Activated B cell treated with CpG ODN at 0.5 μM for 24 hours (primary cell): ENCODE measurements around the gene KRT77. TPM values are rescaled to one million over a fixed set of nuclear protein-coding genes. Genes with fewer than 3 reads are reported as not detected.

Source experiments
- ATAC-seq: fragments of 200-7000 bp; cut with Tn5 transposase; one replicate; pipeline ENCODE4 v1.10.0; 2021; ENCODE audit warnings: low read depth, mild to moderate bottlenecking, moderate library complexity
- CTCF ChIA-PET: fragments of 350-600 bp; sonication (Branson Sonifier 250); formaldehyde crosslinking; loops from one replicate; lab custom pipeline; 2021; ENCODE audit warnings: antibody characterized with exemption; lab: Charles Lee
- POLR2A ChIA-PET: fragments of 350-600 bp; sonication (Branson Sonifier 250); formaldehyde crosslinking; loops from one replicate; lab custom pipeline; 2021; ENCODE audit warnings: antibody characterized with exemption; lab: Charles Lee
- DNase-seq: peaks from one replicate; pipeline ENCODE4 v3.0.0; 2022
- H3K27ac Mint-ChIP-seq: one replicate; pipeline ENCODE4 v1.8.0; 2020; ENCODE audit warnings: mixed read lengths
- H3K27me3 Mint-ChIP-seq: one replicate; pipeline ENCODE4 v1.8.0; 2021; ENCODE audit warnings: mixed read lengths
- H3K36me3 Mint-ChIP-seq: one replicate; pipeline ENCODE4 v1.8.0; 2021; ENCODE audit warnings: low read depth, mixed read lengths
- H3K4me1 Mint-ChIP-seq: one replicate; pipeline ENCODE4 v1.8.0; 2021; ENCODE audit warnings: mixed read lengths
- H3K4me3 Mint-ChIP-seq: one replicate; pipeline ENCODE4 v1.8.0; 2020; ENCODE audit warnings: mild to moderate bottlenecking, mixed read lengths
- H3K9me3 Mint-ChIP-seq: one replicate; pipeline ENCODE4 v1.8.0; 2020; ENCODE audit warnings: mixed read lengths
- CTCF ChIP-seq: fragments of 200-600 bp; IDR thresholded peaks from one replicate; pipeline ENCODE4 v1.8.0; 2022; ENCODE audit warnings: antibody characterized with exemption, mild to moderate bottlenecking
- intact Hi-C: fragments of 100-400 bp; cut with micrococcal nuclease; formaldehyde crosslinking; loops from one replicate; pipeline ENCODE4 v1.15.1; 2024
- total RNA-seq: library from RNA; stranded (reverse); gene quantifications from 2 replicates; pipeline ENCODE4 v1.2.3, GENCODE V29; 2022

Gene KRT77
- total RNA-seq, 1 donor from 2014 or later, result not detected

GRCh38 chr12:52699960-52700359, 3.4 kb downstream of the KRT77 start:
- TF ChIP-seq CTCF, result no peak
- ATAC-seq (no peak), DNase-seq (no peak)
- H3K36me3 Mint-ChIP-seq, result no peaks in the 10 kb centered on the region
- POLR2A ChIA-PET, result no interaction called here
- no peaks in the 10 kb centered on the region for H3K9me3 Mint-ChIP-seq
- peaks cover 24% of the 10 kb centered on the region for H3K27me3 Mint-ChIP-seq
- H3K4me1 Mint-ChIP-seq, result no peaks in the 10 kb centered on the region
- intact Hi-C loops, result no loop called here
- H3K27ac Mint-ChIP-seq, result no peak overlapping the region
- H3K4me3 Mint-ChIP-seq, result no peak overlapping the region
- CTCF ChIA-PET, result no interaction called here

- CTCF ChIA-PET, result no interaction called here
- no peak for ATAC-seq
- no peak overlapping the region for H3K27ac Mint-ChIP-seq
These were observed 4.0 kb downstream of the KRT77 start for GRCh38 chr12:52699373-52699772.

GRCh38 chr12:52698651-52699340, 4.5 kb downstream of the KRT77 start:
- ATAC-seq (no peak), DNase-seq (no peak)
- intact Hi-C loops, result no loop called here
- ChIA-PET CTCF (no interaction called here), POLR2A (no interaction called here)
- no peaks in the 10 kb centered on the region for H3K4me1 Mint-ChIP-seq
- H3K9me3 Mint-ChIP-seq, result no peaks in the 10 kb centered on the region
- no peak overlapping the region for H3K4me3 Mint-ChIP-seq
- H3K27me3 Mint-ChIP-seq, result peaks cover 23% of the 10 kb centered on the region
- no peak for TF ChIP-seq CTCF
- no peak overlapping the region for H3K27ac Mint-ChIP-seq
- no peaks in the 10 kb centered on the region for H3K36me3 Mint-ChIP-seq

More at GRCh38 chr12:52699373-52699772, 4.0 kb downstream of the KRT77 start:
- POLR2A ChIA-PET, result no interaction called here
- Mint-ChIP-seq H3K4me1 (no peaks in the 10 kb centered on the region), H3K4me3 (no peak overlapping the region), H3K27me3 (peaks cover 24% of the 10 kb centered on the region), H3K36me3 (no peaks in the 10 kb centered on the region), H3K9me3 (no peaks in the 10 kb centered on the region)
- intact Hi-C loops, result no loop called here
- DNase-seq, result no peak
- TF ChIP-seq CTCF, result no peak

- Mint-ChIP-seq H3K4me3 (no peak overlapping the region), H3K9me3 (no peaks in the 10 kb centered on the region), H3K36me3 (no peaks in the 10 kb centered on the region), H3K27ac (no peak overlapping the region), H3K27me3 (peaks cover 31% of the 10 kb centered on the region), H3K4me1 (no peaks in the 10 kb centered on the region)
- DNase-seq (no peak), ATAC-seq (no peak)
- ChIA-PET POLR2A (no interaction called here), CTCF (no interaction called here)
- no peak for TF ChIP-seq CTCF
- intact Hi-C loops, result no loop called here
These were observed 6.2 kb downstream of the KRT77 start for GRCh38 chr12:52697058-52697582.

- DNase-seq, result no peak
- no peaks in the 10 kb centered on the region for H3K36me3 Mint-ChIP-seq
- H3K4me3 Mint-ChIP-seq, result no peak overlapping the region
- ATAC-seq, result no peak
- peaks cover 2% of the 10 kb centered on the region for H3K4me1 Mint-ChIP-seq
- TF ChIP-seq CTCF, result no peak
- H3K27ac Mint-ChIP-seq, result no peak overlapping the region
- ChIA-PET POLR2A (no interaction called here), CTCF (no interaction called here)
- H3K27me3 Mint-ChIP-seq, result peaks cover 35% of the 10 kb centered on the region
- intact Hi-C loops, result no loop called here
- no peaks in the 10 kb centered on the region for H3K9me3 Mint-ChIP-seq
These were observed 6.7 kb downstream of the KRT77 start for GRCh38 chr12:52696588-52696987.
